ENCODE results near the gene RASSF1. TPM values are rescaled to one million over a fixed set of nuclear protein-coding genes. Genes with fewer than 3 reads are reported as not detected.

RASSF1 gene
- 11.7 and 12.7 TPM in 2 replicates for total RNA-seq (2014; rRNA removed; shearing (Covaris generic))

- no peak for DNase-seq
- Histone ChIP-seq H3K4me1 (peaks cover 3% of the 10 kb centered on the region; the same call in 1 of the 2 replicates), H3K36me3 (no peaks in the 10 kb centered on the region), H3K27ac (no peak within 1 kb of the TSS), H3K9me3 (replicated peaks) (no peaks in the 10 kb centered on the region), H3K27me3 (no peaks in the 10 kb centered on the region), H3K4me3 (no peak within 1 kb of the TSS)
These were observed at the start of gene RASSF1 for GRCh38 chr3:50340448-50341329. TSS of gene RASSF1 (minus strand) at chr3:50340836. CDS start at chr3:50340805, 31 bp downstream.

GRCh38 chr3:50389414-50389767, 48.8 kb upstream of the RASSF1 start:
- no peaks in the 10 kb centered on the region for H3K36me3 ChIP-seq
- H3K4me1 ChIP-seq, result no peaks in the 10 kb centered on the region
- no peaks in the 10 kb centered on the region for H3K9me3 ChIP-seq (replicated peaks)
- no peak overlapping the region for H3K4me3 ChIP-seq
- H3K27ac ChIP-seq, result no peak overlapping the region
- peaks cover 4% of the 10 kb centered on the region; the same call in 1 of the 2 replicates for H3K27me3 ChIP-seq
- DNase-seq, result no peak

- H3K27me3 ChIP-seq, result peaks cover 4% of the 10 kb centered on the region; the same call in 1 of the 2 replicates
- H3K27ac ChIP-seq, result no peak overlapping the region
- DNase-seq, result no peak
- no peaks in the 10 kb centered on the region for H3K9me3 ChIP-seq (replicated peaks)
- H3K36me3 ChIP-seq, result no peaks in the 10 kb centered on the region
- no peaks in the 10 kb centered on the region for H3K4me1 ChIP-seq
- no peak overlapping the region for H3K4me3 ChIP-seq
These were observed 48.2 kb upstream of the RASSF1 start for GRCh38 chr3:50388720-50389413.

- Histone ChIP-seq H3K4me3 (no peak overlapping the region), H3K9me3 (replicated peaks) (no peaks in the 10 kb centered on the region), H3K4me1 (no peaks in the 10 kb centered on the region), H3K36me3 (no peaks in the 10 kb centered on the region), H3K27ac (no peak overlapping the region), H3K27me3 (peaks cover 4% of the 10 kb centered on the region; the same call in 1 of the 2 replicates)
- DNase-seq, result no peak
These were observed 47.5 kb upstream of the RASSF1 start for GRCh38 chr3:50388016-50388719.

GRCh38 chr3:50385754-50386153, 45.1 kb upstream of the RASSF1 start:
- H3K27ac ChIP-seq, result no peak overlapping the region
- H3K4me3 ChIP-seq, result no peak overlapping the region
- H3K36me3 ChIP-seq, result no peaks in the 10 kb centered on the region
- no peaks in the 10 kb centered on the region for H3K9me3 ChIP-seq (replicated peaks)
- H3K4me1 ChIP-seq, result no peaks in the 10 kb centered on the region
- no peak for DNase-seq
- H3K27me3 ChIP-seq, result peaks cover 4% of the 10 kb centered on the region; the same call in 1 of the 2 replicates

- no peak overlapping the region for H3K27ac ChIP-seq
- H3K9me3 ChIP-seq (replicated peaks), result no peaks in the 10 kb centered on the region
- DNase-seq, result no peak
- H3K27me3 ChIP-seq, result peaks cover 4% of the 10 kb centered on the region; the same call in 1 of the 2 replicates
- no peak overlapping the region for H3K4me3 ChIP-seq
- H3K4me1 ChIP-seq, result no peaks in the 10 kb centered on the region
- no peaks in the 10 kb centered on the region for H3K36me3 ChIP-seq
These were observed 43.1 kb upstream of the RASSF1 start for GRCh38 chr3:50383750-50384149.

GRCh38 chr3:50382722-50383121, 42.1 kb upstream of the RASSF1 start:
- H3K4me3 ChIP-seq, result no peak overlapping the region
- DNase-seq, result no peak
- no peaks in the 10 kb centered on the region for H3K9me3 ChIP-seq (replicated peaks)
- no peaks in the 10 kb centered on the region; the same call in 1 of the 2 replicates for H3K27me3 ChIP-seq
- H3K4me1 ChIP-seq, result no peaks in the 10 kb centered on the region
- H3K27ac ChIP-seq, result no peak overlapping the region
- H3K36me3 ChIP-seq, result no peaks in the 10 kb centered on the region

- no peak for DNase-seq
- Histone ChIP-seq H3K27me3 (no peaks in the 10 kb centered on the region; the same call in 1 of the 2 replicates), H3K36me3 (no peaks in the 10 kb centered on the region), H3K27ac (no peak overlapping the region), H3K4me1 (no peaks in the 10 kb centered on the region), H3K9me3 (replicated peaks) (no peaks in the 10 kb centered on the region), H3K4me3 (no peak overlapping the region)
These were observed 40.7 kb upstream of the RASSF1 start for GRCh38 chr3:50381383-50381782.

GRCh38 chr3:50380405-50381085, 39.9 kb upstream of the RASSF1 start:
- no peak overlapping the region for H3K4me3 ChIP-seq
- no peaks in the 10 kb centered on the region for H3K36me3 ChIP-seq
- H3K9me3 ChIP-seq (replicated peaks), result no peaks in the 10 kb centered on the region
- no peak for DNase-seq
- no peaks in the 10 kb centered on the region for H3K27me3 ChIP-seq
- no peak overlapping the region for H3K27ac ChIP-seq
- H3K4me1 ChIP-seq, result no peaks in the 10 kb centered on the region

- Histone ChIP-seq H3K36me3 (no peaks in the 10 kb centered on the region), H3K27me3 (no peaks in the 10 kb centered on the region), H3K27ac (no peak overlapping the region), H3K9me3 (replicated peaks) (no peaks in the 10 kb centered on the region), H3K4me3 (no peak overlapping the region), H3K4me1 (no peaks in the 10 kb centered on the region)
- DNase-seq, result no peak
These were observed 38.1 kb upstream of the RASSF1 start for GRCh38 chr3:50378757-50379156.

GRCh38 chr3:50378024-50378423, 37.4 kb upstream of the RASSF1 start:
- Histone ChIP-seq H3K4me3 (no peak overlapping the region), H3K36me3 (no peaks in the 10 kb centered on the region), H3K4me1 (no peaks in the 10 kb centered on the region), H3K27ac (no peak overlapping the region), H3K9me3 (replicated peaks) (no peaks in the 10 kb centered on the region), H3K27me3 (no peaks in the 10 kb centered on the region)
- no peak for DNase-seq

- no peak for DNase-seq
- no peaks in the 10 kb centered on the region for H3K9me3 ChIP-seq (replicated peaks)
- peaks cover 17% of the 10 kb centered on the region for H3K27me3 ChIP-seq
- H3K36me3 ChIP-seq, result no peaks in the 10 kb centered on the region
- H3K4me3 ChIP-seq, result no peak overlapping the region
- no peak overlapping the region for H3K27ac ChIP-seq
- H3K4me1 ChIP-seq, result no peaks in the 10 kb centered on the region
These were observed 34.8 kb upstream of the RASSF1 start for GRCh38 chr3:50375258-50375931.

GRCh38 chr3:50374363-50375257, 34.0 kb upstream of the RASSF1 start:
- no peak for DNase-seq
- Histone ChIP-seq H3K27me3 (peaks cover 21% of the 10 kb centered on the region), H3K4me3 (no peak overlapping the region), H3K36me3 (no peaks in the 10 kb centered on the region), H3K27ac (no peak overlapping the region), H3K9me3 (replicated peaks) (no peaks in the 10 kb centered on the region), H3K4me1 (no peaks in the 10 kb centered on the region)

All from SJCRH30 (cell line).